ENCODE data around the gene USP6NL.

USP6NL gene

DNA sequence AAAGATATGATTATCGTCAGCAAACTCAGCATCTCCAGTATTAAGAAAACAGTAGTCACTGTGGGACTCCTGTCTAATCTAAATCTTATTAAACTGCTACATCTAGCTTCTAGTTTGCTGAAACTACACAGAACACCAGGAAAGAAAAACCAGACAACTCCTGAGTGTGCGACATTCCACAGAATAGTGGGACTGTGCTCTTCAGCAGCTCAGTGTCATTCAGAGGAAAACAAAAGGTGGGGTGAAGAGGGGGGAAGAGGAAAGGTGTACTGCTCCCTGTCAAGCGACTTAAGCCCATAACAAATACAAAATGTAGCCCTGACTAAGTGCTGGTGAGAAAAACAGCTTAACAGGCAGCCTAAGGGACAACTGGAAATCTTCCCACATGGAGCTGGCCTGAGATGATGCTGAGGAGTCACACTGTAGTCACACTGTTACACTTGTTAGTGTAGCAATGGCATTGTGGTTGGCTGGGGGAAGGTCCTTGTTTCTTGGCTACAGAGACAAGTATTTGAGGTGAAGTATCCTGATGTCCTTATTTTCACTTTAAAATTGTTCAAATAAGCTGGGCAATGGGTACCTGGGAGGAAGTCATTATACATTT lies 135.5 kb downstream of the USP6NL start:
- Histone ChIP-seq H3K9me3 (ENCODE audit: control insufficient read depth, insufficient read depth, low read depth, low read length) (no peaks in the 10 kb centered on the region), H3K27ac (ENCODE audit: low read depth, low read length) (no peak overlapping the region), H3K4me3 (ENCODE audit: low read depth, low read length) (no peak overlapping the region), H3K36me3 (ENCODE audit: control insufficient read depth, insufficient read depth, low read length) (peaks cover 10% of the 10 kb centered on the region; the same call in 1 of the 2 replicates), H3K4me1 (ENCODE audit: control insufficient read depth, insufficient read depth, low read length) (peaks cover 23% of the 10 kb centered on the region), H3K9ac (ENCODE audit: low read length) (no peak overlapping the region), H3K27me3 (ENCODE audit: control insufficient read depth, insufficient read depth, low read length) (no peaks in the 10 kb centered on the region)

DNA sequence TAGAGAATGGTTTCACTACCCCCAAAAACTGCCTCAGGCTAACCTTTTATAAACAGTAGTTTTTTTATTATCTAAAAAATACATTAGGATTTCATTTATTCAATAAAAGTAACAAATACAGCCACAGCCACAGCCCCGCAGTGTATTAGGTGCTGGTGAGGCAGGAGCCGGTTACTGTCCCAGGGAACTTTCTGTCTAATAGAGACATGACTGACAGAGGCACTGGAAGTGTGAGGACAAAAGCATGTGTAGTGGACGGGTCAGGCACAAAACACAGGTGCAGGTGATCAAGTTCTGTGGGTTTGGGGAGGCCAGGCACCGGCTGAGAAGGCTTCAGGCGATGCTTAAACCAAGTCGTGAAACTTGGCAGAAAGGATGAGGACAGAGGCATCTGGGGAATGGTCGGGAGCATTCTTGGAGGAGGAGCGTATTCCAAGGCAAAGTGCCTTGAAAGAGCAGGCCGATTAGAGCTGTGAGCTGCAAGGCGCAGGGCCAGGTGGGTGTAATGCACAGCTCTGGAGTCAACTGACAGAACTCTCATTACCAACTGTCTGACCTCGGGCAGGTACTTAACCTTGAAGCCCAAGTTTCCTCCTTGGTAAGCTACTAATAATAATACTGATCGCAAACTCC lies 138.2 kb downstream of the USP6NL start:
- Histone ChIP-seq H3K4me1 (ENCODE audit: control insufficient read depth, insufficient read depth, low read length) (peaks cover 45% of the 10 kb centered on the region), H3K9ac (ENCODE audit: low read length) (peak overlapping the region; percentile 4), H3K4me3 (ENCODE audit: low read depth, low read length) (no peak overlapping the region), H3K36me3 (ENCODE audit: control insufficient read depth, insufficient read depth, low read length) (no peaks in the 10 kb centered on the region), H3K27ac (ENCODE audit: low read depth, low read length) (no peak overlapping the region), H3K27me3 (ENCODE audit: control insufficient read depth, insufficient read depth, low read length) (no peaks in the 10 kb centered on the region), H3K9me3 (ENCODE audit: control insufficient read depth, insufficient read depth, low read depth, low read length) (no peaks in the 10 kb centered on the region)

DNA sequence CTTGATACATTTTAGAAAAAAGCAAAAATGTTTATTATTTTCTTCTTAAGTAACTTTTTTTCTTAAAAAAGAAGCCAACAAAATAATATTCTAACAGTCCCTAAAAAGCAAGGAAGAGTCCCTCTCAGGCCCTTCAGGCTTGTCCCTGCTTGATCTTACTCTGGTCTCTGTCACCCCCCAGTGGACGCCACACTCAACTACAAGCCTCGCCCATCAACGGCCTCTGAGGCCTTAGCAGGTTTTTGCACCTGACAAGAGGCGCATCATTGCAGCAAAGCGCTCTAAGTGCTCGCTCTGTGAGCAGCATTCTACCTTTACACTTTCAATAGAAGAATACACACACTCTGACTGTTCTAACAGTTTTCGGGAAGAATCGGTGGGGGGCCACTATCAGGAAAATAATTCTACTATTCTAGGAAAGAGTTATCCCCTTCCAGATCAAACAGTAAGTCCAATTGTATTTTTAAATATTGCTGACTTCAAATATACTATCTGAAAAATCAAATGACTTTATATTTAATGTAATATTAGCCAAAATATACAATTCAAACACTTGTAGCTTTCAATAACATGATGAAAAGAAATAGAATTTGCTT lies 139.2 kb downstream of the USP6NL start:
- no peak overlapping the region for H3K27ac ChIP-seq (ENCODE audit: low read depth, low read length)

DNA sequence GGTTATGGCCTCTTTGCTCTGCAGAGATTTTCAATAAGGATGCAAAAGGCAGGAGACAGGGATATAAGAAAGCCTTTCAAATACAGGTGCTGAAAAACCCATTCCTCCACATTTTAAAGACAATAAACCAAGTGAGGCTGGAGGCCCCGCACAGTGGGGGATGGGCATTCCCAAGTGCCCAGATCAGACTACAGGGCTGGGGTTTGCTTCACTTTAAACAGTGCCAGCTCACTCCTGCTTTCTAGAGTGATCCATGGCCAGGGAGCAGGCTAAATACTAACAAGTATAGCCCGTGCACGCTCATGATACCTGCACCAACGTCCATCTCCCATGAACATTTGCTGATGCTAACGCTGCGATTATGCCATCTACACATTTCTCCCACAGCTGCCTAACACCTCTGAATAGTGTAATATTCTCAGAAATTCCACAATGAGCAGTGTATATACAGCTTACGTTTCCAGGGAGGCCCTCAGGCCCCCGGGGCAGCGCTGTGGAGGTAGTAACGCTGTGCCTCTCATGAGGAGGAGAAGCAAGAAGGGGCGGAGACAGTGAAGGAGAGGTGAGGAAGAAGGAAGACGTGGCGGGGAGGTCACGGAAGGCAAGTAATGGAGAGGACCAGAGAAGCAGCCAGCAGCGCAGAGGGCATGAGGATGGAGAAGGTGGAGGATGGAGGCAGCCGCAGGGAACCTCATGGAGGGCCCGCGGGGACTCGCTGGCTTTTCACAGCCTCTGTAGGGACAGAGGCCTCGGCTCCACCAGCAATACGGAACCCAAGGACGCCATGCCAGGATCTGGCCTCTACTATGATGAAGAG lies 141.7 kb downstream of the USP6NL start:
- peaks cover 38% of the 10 kb centered on the region for H3K4me1 ChIP-seq (ENCODE audit: control insufficient read depth, insufficient read depth, low read length)
- H3K4me3 ChIP-seq (ENCODE audit: low read depth, low read length) = no peak overlapping the region
- no peaks in the 10 kb centered on the region for H3K36me3 ChIP-seq (ENCODE audit: control insufficient read depth, insufficient read depth, low read length)
- no peaks in the 10 kb centered on the region for H3K9me3 ChIP-seq (ENCODE audit: control insufficient read depth, insufficient read depth, low read depth, low read length)
- no peaks in the 10 kb centered on the region for H3K27me3 ChIP-seq (ENCODE audit: control insufficient read depth, insufficient read depth, low read length)
- peak overlapping the region; percentile 21 for H3K9ac ChIP-seq (ENCODE audit: low read length)
- peak overlapping the region; percentile 54; the same call in 1 of the 2 replicates for H3K27ac ChIP-seq (ENCODE audit: low read depth, low read length)

More for the DNA sequence above, 139.2 kb downstream of the USP6NL start:
- Histone ChIP-seq H3K36me3 (ENCODE audit: control insufficient read depth, insufficient read depth, low read length) (no peaks in the 10 kb centered on the region), H3K4me1 (ENCODE audit: control insufficient read depth, insufficient read depth, low read length) (peaks cover 45% of the 10 kb centered on the region), H3K9me3 (ENCODE audit: control insufficient read depth, insufficient read depth, low read depth, low read length) (no peaks in the 10 kb centered on the region), H3K27me3 (ENCODE audit: control insufficient read depth, insufficient read depth, low read length) (no peaks in the 10 kb centered on the region), H3K9ac (ENCODE audit: low read length) (no peak overlapping the region), H3K4me3 (ENCODE audit: low read depth, low read length) (no peak overlapping the region)

DNA sequence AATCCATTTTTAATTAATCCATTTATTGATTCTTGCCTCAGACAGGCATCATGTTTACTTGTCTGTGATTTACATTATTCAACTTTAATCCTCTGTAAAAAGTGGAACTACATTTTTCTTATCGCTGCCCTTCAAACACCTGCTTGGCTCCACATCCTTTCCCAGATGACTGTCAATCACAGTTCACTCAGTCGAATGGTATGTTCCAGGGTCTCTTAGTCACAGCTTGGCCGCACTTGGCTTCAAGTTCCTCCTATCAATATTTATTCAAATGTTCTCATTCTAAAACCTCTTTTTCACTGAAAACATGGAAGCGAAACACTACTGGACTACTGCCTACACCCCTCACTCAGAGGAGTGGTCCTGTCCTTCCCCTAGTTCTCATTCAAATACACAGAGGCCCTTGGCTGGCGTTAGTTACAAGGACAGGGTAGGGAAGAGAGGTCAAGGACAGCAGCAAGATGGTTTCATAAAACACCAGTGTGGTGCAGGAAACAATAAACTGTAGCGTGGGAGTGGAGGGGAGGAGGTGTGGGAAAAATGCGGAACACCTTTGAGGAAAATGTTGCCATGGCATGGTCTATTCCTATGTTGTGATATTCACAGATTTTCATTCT lies 143.2 kb downstream of the USP6NL start:
- Histone ChIP-seq H3K4me1 (ENCODE audit: control insufficient read depth, insufficient read depth, low read length) (peaks cover 25% of the 10 kb centered on the region), H3K9me3 (ENCODE audit: control insufficient read depth, insufficient read depth, low read depth, low read length) (no peaks in the 10 kb centered on the region), H3K4me3 (ENCODE audit: low read depth, low read length) (no peak overlapping the region), H3K27ac (ENCODE audit: low read depth, low read length) (no peak overlapping the region; the same call in 1 of the 2 replicates), H3K36me3 (ENCODE audit: control insufficient read depth, insufficient read depth, low read length) (peaks cover 7% of the 10 kb centered on the region), H3K27me3 (ENCODE audit: control insufficient read depth, insufficient read depth, low read length) (no peaks in the 10 kb centered on the region), H3K9ac (ENCODE audit: low read length) (no peak overlapping the region)

DNA sequence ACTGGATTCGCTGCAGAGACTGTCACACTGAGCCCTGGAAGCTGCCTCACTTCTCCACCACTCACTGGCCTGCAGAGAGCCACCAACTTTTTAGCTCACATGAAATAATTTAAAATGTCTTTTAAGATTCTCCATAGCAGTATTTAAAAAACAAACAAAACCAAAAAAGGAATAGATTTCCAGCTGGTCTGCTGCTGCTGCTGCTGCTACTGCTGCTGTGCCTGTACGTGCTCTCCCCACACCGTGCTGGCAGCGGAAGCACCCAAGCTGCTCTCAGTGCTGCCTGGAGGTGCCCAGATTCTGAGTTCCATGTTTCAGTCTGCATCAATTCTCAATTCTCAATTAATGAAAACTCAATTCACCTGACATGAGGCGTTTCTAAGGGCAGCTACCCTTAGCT lies 146.0 kb downstream of the USP6NL start:
- H3K4me1 ChIP-seq (ENCODE audit: control insufficient read depth, insufficient read depth, low read length) = peaks cover 22% of the 10 kb centered on the region
- H3K36me3 ChIP-seq (ENCODE audit: control insufficient read depth, insufficient read depth, low read length) = peaks cover 20% of the 10 kb centered on the region
- no peaks in the 10 kb centered on the region for H3K9me3 ChIP-seq (ENCODE audit: control insufficient read depth, insufficient read depth, low read depth, low read length)
- H3K4me3 ChIP-seq (ENCODE audit: low read depth, low read length) = no peak overlapping the region
- H3K27ac ChIP-seq (ENCODE audit: low read depth, low read length) = no peak overlapping the region
- no peaks in the 10 kb centered on the region for H3K27me3 ChIP-seq (ENCODE audit: control insufficient read depth, insufficient read depth, low read length)
- H3K9ac ChIP-seq (ENCODE audit: low read length) = no peak overlapping the region

DNA sequence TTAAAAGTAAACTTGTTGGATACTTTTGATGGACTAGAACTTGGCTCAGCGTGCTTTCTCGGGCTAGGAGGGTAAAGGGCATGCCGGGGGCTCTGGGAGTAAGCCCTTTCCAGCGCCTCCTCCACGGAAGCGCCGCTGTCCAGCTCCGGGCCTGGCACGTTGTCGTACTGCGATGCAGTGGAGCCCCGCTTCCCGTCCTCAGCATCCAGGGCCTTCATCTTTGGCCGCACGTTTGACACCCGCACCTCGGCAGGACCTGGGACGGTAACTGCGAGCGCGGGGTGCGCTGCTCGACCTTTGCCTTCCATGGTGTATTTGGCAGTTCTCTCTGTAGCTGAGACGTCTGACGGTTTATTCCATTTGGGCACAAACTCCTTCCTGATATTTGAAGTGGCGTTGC lies 148.3 kb downstream of the USP6NL start:
- H3K4me3 ChIP-seq (ENCODE audit: low read depth, low read length) = no peak overlapping the region
- no peaks in the 10 kb centered on the region for H3K9me3 ChIP-seq (ENCODE audit: control insufficient read depth, insufficient read depth, low read depth, low read length)
- no peak overlapping the region for H3K27ac ChIP-seq (ENCODE audit: low read depth, low read length)
- H3K27me3 ChIP-seq (ENCODE audit: control insufficient read depth, insufficient read depth, low read length) = no peaks in the 10 kb centered on the region
- H3K36me3 ChIP-seq (ENCODE audit: control insufficient read depth, insufficient read depth, low read length) = peaks cover 20% of the 10 kb centered on the region
- no peak overlapping the region for H3K9ac ChIP-seq (ENCODE audit: low read length)
- no peaks in the 10 kb centered on the region for H3K4me1 ChIP-seq (ENCODE audit: control insufficient read depth, insufficient read depth, low read length)

DNA sequence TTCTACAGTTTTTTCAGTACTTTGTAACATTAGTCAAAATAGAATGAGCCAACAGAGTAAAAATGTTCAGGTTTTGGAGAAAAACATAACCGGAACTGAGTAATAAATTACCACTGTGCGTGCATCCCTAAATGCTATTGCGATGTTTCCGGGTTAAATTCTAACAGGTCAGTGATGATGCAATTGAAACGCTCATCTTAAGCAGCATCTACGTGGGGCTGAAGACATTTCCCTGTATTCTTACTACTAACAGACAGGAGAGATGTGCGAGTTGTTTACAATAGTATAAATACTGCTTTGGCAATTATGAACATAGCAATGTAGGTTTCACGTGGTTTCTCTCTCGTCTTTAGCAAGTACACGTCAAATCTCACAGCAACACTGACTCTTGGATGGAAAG lies 149.4 kb downstream of the USP6NL start:
- Histone ChIP-seq H3K36me3 (ENCODE audit: control insufficient read depth, insufficient read depth, low read length) (peaks cover 20% of the 10 kb centered on the region), H3K9ac (ENCODE audit: low read length) (no peak overlapping the region), H3K4me1 (ENCODE audit: control insufficient read depth, insufficient read depth, low read length) (no peaks in the 10 kb centered on the region), H3K4me3 (ENCODE audit: low read depth, low read length) (no peak overlapping the region), H3K27ac (ENCODE audit: low read depth, low read length) (no peak overlapping the region), H3K9me3 (ENCODE audit: control insufficient read depth, insufficient read depth, low read depth, low read length) (no peaks in the 10 kb centered on the region), H3K27me3 (ENCODE audit: control insufficient read depth, insufficient read depth, low read length) (no peaks in the 10 kb centered on the region)

DNA sequence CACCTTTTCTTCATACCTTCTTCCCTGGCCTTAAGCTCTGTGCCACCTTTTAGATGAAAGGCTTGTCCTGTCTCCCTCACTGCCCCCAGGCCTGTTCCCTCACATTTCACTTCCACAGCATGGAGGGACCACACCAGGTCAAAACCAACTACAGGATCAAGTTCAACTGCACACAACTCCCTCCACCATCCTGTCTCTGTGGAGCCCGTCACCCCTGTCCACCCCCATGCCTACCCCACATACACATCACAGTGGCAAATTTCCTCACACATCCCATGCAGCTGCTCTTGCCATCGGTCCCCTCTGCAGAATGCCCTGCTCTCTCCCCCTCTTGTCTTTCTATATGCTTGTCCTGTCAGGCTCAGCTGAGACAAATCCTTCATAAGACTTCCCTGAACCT lies 154.1 kb downstream of the USP6NL start:
- H3K9ac ChIP-seq (ENCODE audit: low read length) = no peak overlapping the region
- no peaks in the 10 kb centered on the region for H3K9me3 ChIP-seq (ENCODE audit: control insufficient read depth, insufficient read depth, low read depth, low read length)
- no peaks in the 10 kb centered on the region for H3K4me1 ChIP-seq (ENCODE audit: control insufficient read depth, insufficient read depth, low read length)
- no peak overlapping the region for H3K27ac ChIP-seq (ENCODE audit: low read depth, low read length)
- no peak overlapping the region for H3K4me3 ChIP-seq (ENCODE audit: low read depth, low read length)
- H3K36me3 ChIP-seq (ENCODE audit: control insufficient read depth, insufficient read depth, low read length) = peaks cover 4% of the 10 kb centered on the region
- no peaks in the 10 kb centered on the region for H3K27me3 ChIP-seq (ENCODE audit: control insufficient read depth, insufficient read depth, low read length)

DNA sequence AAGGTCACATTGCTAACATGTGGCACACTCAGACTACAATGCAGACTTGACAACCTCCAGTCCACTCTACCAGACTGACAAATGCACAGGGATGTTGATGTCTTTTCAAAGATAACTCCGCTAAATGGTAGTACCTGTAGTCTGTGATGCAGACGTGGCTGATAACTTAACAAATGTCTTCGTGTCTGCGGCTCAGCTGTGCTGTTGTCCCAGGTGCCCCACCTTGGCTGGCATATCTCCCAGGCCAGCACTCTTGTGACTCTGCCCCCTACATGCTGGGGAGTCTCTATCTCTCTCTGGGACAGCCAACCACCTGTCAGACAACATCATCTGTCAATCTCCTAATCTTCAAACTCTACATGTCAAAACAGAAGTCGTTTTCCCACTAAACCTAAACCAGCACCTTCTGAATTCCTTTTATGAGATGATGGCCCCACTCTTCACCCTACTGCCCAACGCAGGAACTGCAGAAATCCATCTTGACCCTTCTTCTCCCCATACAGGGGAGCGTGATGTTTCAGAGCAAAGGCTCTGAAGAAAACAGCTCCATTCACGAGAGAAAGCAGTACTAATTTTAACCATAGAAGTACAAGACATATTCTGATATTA lies 156.4 kb downstream of the USP6NL start:
- H3K4me3 ChIP-seq (ENCODE audit: low read depth, low read length) = no peak overlapping the region
- H3K27ac ChIP-seq (ENCODE audit: low read depth, low read length) = no peak overlapping the region
- no peaks in the 10 kb centered on the region for H3K27me3 ChIP-seq (ENCODE audit: control insufficient read depth, insufficient read depth, low read length)
- no peaks in the 10 kb centered on the region for H3K36me3 ChIP-seq (ENCODE audit: control insufficient read depth, insufficient read depth, low read length)
- H3K4me1 ChIP-seq (ENCODE audit: control insufficient read depth, insufficient read depth, low read length) = no peaks in the 10 kb centered on the region
- no peak overlapping the region for H3K9ac ChIP-seq (ENCODE audit: low read length)
- H3K9me3 ChIP-seq (ENCODE audit: control insufficient read depth, insufficient read depth, low read depth, low read length) = no peaks in the 10 kb centered on the region

All from HUES6 (cell line).